ENCODE data around the gene KBTBD7. TPM values are rescaled to one million over a fixed set of nuclear protein-coding genes. Genes with fewer than 3 reads are reported as not detected.

Gene KBTBD7
- total RNA-seq, 1 experiment from 2014 or later = 6.2 TPM

DNA sequence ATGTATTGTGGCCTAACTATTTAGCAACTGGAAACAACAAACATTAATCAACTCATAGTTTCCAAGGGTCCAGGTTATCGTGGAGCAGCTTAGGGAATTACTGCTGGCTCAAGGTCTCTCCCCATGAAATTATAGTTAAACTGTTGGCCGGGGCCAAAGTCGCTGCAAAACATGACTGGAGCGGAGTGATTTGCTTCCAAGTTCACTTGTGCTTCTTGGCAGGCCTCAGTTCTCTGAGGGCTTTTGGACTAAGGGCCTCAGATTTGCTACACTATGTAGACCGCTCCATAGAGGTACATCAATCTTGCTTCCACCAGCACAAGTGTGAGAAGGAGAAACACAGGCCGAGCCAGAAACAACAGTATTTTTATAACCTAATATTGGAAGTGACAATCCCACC is 9.4 kb upstream of the KBTBD7 start:
- Histone ChIP-seq H3K79me2 (ENCODE audit: insufficient read depth, low read length) (no peaks in the 10 kb centered on the region), H3K27me3 (ENCODE audit: insufficient read depth, low read length) (no peaks in the 10 kb centered on the region), H3K36me3 (ENCODE audit: control insufficient read depth in 1 of 2, insufficient read depth in 2 of 2, low read length in 2 of 2) (no peaks in the 10 kb centered on the region), H3K4me2 (ENCODE audit: low read length) (no peak overlapping the region), H3K27ac (ENCODE audit: low read depth, low read length) (no peak overlapping the region), H3K9me2 (ENCODE audit: insufficient read depth) (no peaks in the 10 kb centered on the region), H3K9me3 (ENCODE audit: control insufficient read depth in 1 of 2, insufficient read depth in 1 of 2, low read depth in 1 of 2, low read length in 2 of 2) (no peaks in the 10 kb centered on the region), H3K9ac (ENCODE audit: low read length) (no peak overlapping the region), H4K20me1 (ENCODE audit: insufficient read depth) (no peaks in the 10 kb centered on the region), H3K4me3 (replicated peaks in 1 of 2; ENCODE audit: low read depth in 1 of 2, low read length in 2 of 2) (no peak overlapping the region), H3K4me1 (ENCODE audit: control insufficient read depth in 1 of 2, insufficient read depth in 2 of 2, low read length in 2 of 2) (no peaks in the 10 kb centered on the region), H2AFZ (ENCODE audit: low read depth, low read length, poor library complexity, severe bottlenecking) (no peak overlapping the region)
- ChIA-PET RAD21 (ENCODE audit: low non-redundant PET in 1 of 2, low total read pairs in 2 of 2, uncharacterized antibody in 2 of 2, unreplicated experiment in 2 of 2) (no interaction called here), CTCF (no interaction called here), POLR2A (no interaction called here)
- intact Hi-C loops (cut with micrococcal nuclease) = no loop called here
- no peak for TF ChIP-seq EZH2phosphoT487 (IDR thresholded peaks at IDR 0.05; ENCODE audit: borderline replicate concordance)
- no peak for TF ChIP-seq RAD21 (IDR thresholded peaks at IDR 0.05; ENCODE audit: low read depth)
- no peak for TF ChIP-seq SP1 (IDR thresholded peaks at IDR 0.05; ENCODE audit: low read depth)
- no peak for TF ChIP-seq SIN3A (IDR thresholded peaks at IDR 0.05; ENCODE audit: low read depth)
- TF ChIP-seq CBX3 (IDR thresholded peaks at IDR 0.05; ENCODE audit: low read depth) = no peak
- no peak for TF ChIP-seq ZNF274 (IDR thresholded peaks at IDR 0.05; ENCODE audit: low read depth, low read length)
- no peak for TF ChIP-seq JUND (IDR thresholded peaks at IDR 0.05)
- TF ChIP-seq, protein P1, sequence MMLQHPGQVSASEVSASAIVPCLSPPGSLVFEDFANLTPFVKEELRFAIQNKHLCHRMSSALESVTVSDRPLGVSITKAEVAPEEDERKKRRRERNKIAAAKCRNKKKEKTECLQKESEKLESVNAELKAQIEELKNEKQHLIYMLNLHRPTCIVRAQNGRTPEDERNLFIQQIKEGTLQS (IDR thresholded peaks at IDR 0.05) = no peak
- no peak for TF ChIP-seq POLR2A (IDR thresholded peaks at IDR 0.05; ENCODE audit: borderline replicate concordance, extremely low read depth, insufficient read depth, insufficient read length)
- TF ChIP-seq ZFX (IDR thresholded peaks at IDR 0.05) = no peak
- no peak for TF ChIP-seq EZH2 (IDR thresholded peaks at IDR 0.05)
- TF ChIP-seq, protein P2, sequence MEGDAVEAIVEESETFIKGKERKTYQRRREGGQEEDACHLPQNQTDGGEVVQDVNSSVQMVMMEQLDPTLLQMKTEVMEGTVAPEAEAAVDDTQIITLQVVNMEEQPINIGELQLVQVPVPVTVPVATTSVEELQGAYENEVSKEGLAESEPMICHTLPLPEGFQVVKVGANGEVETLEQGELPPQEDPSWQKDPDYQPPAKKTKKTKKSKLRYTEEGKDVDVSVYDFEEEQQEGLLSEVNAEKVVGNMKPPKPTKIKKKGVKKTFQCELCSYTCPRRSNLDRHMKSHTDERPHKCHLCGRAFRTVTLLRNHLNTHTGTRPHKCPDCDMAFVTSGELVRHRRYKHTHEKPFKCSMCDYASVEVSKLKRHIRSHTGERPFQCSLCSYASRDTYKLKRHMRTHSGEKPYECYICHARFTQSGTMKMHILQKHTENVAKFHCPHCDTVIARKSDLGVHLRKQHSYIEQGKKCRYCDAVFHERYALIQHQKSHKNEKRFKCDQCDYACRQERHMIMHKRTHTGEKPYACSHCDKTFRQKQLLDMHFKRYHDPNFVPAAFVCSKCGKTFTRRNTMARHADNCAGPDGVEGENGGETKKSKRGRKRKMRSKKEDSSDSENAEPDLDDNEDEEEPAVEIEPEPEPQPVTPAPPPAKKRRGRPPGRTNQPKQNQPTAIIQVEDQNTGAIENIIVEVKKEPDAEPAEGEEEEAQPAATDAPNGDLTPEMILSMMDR (IDR thresholded peaks at IDR 0.05 in 2 of 3, conservative IDR thresholded peaks at IDR 0.05 in 1 of 3; ENCODE audit: borderline replicate concordance in 1 of 3, insufficient read depth in 1 of 3, low read depth in 2 of 3, low read length in 2 of 3) = no peak
- TF ChIP-seq TCF7L2 (IDR thresholded peaks at IDR 0.05; ENCODE audit: borderline replicate concordance, extremely low read depth, insufficient read depth, insufficient read length) = no peak
- no peak for TF ChIP-seq ELF1 (IDR thresholded peaks at IDR 0.05; ENCODE audit: borderline replicate concordance, low read depth)
- ATAC-seq = no peak
- no TSS peak for BruUV-seq (replicated peaks)
- DNase-seq (ENCODE audit: low read depth, low spot score) = no peak

Measured in HCT116 (cell line).